OCI-LY3 (cell line): ENCODE data around the gene ACTR1A.

Experiments
- H2AFZ ChIP-seq: fragments of 200-600, 300-600 bp; shearing (Covaris generic); 2 replicates; pipeline ENCODE4 v1.6.0; 2014; ENCODE audit warnings: antibody characterized with exemption, low read depth, low read length
- H3K27ac ChIP-seq: fragments of 200-600, 300-600 bp; sonication (generic); 2 replicates; pipeline ENCODE4 v1.5.1; 2014; ENCODE audit warnings: mild to moderate bottlenecking, low read length, moderate library complexity, mixed read lengths
- H3K27me3 ChIP-seq: fragments of 200-600, 300-600 bp; sonication (generic); 2 replicates; pipeline ENCODE4 v1.6.1; 2014; ENCODE audit warnings: low read depth, low read length, mixed read lengths
- H3K36me3 ChIP-seq: fragments of 200-600, 300-600 bp; sonication (generic); replicated peaks from 2 replicates; pipeline ENCODE3; 2014; ENCODE audit warnings: low read depth, low read length, mixed read lengths
- H3K4me1 ChIP-seq: fragments of 300-600, 200-600 bp; sonication (generic); 2 replicates; pipeline ENCODE4 v1.6.1; 2014; ENCODE audit warnings: low read length, mixed read lengths
- H3K4me2 ChIP-seq: fragments of 200-600, 300-600 bp; sonication (generic); 2 replicates; pipeline ENCODE4 v1.6.1; 2014; ENCODE audit warnings: low read length, mixed read lengths
- H3K4me3 ChIP-seq: fragments of 300-600, 200-600 bp; sonication (generic); 2 replicates; pipeline ENCODE4 v1.5.1; 2014; ENCODE audit warnings: antibody characterized with exemption, mild to moderate bottlenecking, low read length, moderate library complexity
- H3K79me2 ChIP-seq: fragments of 300-600, 200-600 bp; shearing (Covaris generic); 2 replicates; pipeline ENCODE4 v1.6.1; 2014; ENCODE audit warnings: mild to moderate bottlenecking, low read length, mixed read lengths
- H3K9ac ChIP-seq: fragments of 300-600, 200-600 bp; shearing (Covaris generic); 2 replicates; pipeline ENCODE4 v1.6.0; 2014; ENCODE audit warnings: mild to moderate bottlenecking, low read length, moderate library complexity
- H3K9me3 ChIP-seq: fragments of 200-600, 300-600 bp; shearing (Covaris generic); 2 replicates; pipeline ENCODE4 v1.6.1; 2014; ENCODE audit warnings: low read length, mixed read lengths; ENCODE audit not compliant: insufficient read depth
- H4K20me1 ChIP-seq: fragments of 200-600, 300-600 bp; sonication (generic); 2 replicates; pipeline ENCODE4 v1.6.1; 2016; ENCODE audit warnings: low read length, mixed read lengths; ENCODE audit not compliant: insufficient read depth
- EZH2phosphoT487 ChIP-seq: fragments of 200-600 bp; shearing (Covaris generic); IDR thresholded peaks from 2 replicates; pipeline ENCODE4 v1.6.1; 2018; ENCODE audit warnings: antibody characterized with exemption, mixed run types, low read depth
- TF ChIP-seq, protein P1 (sequence below): fragments of 200-600, 300-600 bp; sonication (generic); IDR thresholded peaks from 2 replicates; pipeline ENCODE4 v1.5.1; 2014; ENCODE audit warnings: antibody characterized with exemption, low read length, low read depth

The ACTR1A gene

DNA sequence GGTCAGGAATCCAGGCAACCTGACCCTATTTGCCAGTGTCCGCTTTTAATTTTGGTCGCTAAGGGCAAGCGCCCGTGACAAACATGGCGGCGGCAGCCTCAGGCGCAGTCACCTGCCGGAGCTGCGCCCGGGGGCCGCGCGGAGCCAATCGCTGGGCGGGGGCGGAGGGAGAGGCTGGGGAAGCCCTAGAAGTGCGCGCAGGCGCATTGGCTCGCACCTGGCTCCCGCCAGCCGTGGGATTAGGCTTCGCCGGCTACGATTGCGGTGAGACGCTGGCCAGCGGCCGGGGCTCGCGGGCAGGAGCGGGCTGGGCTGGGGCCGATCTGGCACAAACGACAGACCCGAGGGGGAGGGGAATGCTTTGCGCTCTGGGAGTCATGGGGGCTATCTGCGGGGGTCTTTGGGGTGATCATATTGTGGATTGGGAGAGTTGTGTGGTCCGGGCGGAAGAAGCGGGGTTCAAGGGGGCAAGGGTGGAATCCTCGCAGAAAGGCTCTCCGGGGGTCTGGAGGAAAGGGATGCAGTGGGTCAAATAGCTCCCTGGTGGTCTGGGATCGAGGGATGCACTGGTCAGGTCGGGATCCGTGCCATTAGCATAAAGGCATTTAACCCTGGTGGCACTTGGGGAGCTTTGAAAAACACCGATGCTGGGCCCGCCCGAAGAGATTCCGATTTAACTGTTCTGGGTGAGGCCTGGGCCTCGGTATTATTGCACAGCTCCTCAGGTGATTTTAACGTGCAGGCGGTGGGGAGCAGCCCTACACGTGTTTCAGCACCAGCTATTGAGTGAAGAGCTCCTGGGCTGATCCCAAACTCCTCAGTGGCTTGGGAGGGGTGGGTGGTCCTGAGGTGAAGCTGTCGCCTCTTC lies 41.1 kb downstream of the ACTR1A start:
- Histone ChIP-seq H3K79me2 (peaks cover 20% of the 10 kb centered on the region), H3K27me3 (no peaks in the 10 kb centered on the region), H3K36me3 (no peaks in the 10 kb centered on the region), H2AFZ (peak overlapping the region; percentile 92), H3K27ac (peak overlapping the region; percentile 21; the same call in 1 of the 2 replicates), H3K4me2 (peak overlapping the region; percentile 82), H3K9me3 (no peaks in the 10 kb centered on the region), H3K9ac (peak overlapping the region; percentile 81), H3K4me1 (peaks cover 15% of the 10 kb centered on the region), H4K20me1 (no peaks in the 10 kb centered on the region), H3K4me3 (peak overlapping the region; percentile 92)
- TF ChIP-seq EZH2phosphoT487: no peak
- TF ChIP-seq, protein P1, sequence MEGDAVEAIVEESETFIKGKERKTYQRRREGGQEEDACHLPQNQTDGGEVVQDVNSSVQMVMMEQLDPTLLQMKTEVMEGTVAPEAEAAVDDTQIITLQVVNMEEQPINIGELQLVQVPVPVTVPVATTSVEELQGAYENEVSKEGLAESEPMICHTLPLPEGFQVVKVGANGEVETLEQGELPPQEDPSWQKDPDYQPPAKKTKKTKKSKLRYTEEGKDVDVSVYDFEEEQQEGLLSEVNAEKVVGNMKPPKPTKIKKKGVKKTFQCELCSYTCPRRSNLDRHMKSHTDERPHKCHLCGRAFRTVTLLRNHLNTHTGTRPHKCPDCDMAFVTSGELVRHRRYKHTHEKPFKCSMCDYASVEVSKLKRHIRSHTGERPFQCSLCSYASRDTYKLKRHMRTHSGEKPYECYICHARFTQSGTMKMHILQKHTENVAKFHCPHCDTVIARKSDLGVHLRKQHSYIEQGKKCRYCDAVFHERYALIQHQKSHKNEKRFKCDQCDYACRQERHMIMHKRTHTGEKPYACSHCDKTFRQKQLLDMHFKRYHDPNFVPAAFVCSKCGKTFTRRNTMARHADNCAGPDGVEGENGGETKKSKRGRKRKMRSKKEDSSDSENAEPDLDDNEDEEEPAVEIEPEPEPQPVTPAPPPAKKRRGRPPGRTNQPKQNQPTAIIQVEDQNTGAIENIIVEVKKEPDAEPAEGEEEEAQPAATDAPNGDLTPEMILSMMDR: no peak

DNA sequence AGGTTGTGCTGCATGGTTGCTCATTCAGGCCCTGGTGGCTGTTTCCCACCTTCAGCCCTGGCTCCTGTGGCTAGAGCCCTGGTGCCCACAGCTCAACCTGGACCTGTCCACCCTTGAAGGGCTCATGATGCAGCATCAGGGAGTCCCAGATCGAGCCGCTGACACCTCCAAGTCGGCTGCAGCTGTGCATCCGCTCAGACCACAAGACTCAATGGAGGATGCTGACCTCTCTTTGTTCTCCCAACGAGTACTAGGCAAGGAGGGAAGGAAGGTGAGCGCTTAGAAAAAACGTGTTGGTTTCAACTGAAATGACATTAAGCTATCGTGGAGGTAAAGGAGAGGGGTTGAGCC lies 41.7 kb downstream of the ACTR1A start:
- Histone ChIP-seq H4K20me1 (no peaks in the 10 kb centered on the region), H3K4me1 (peaks cover 15% of the 10 kb centered on the region), H3K9me3 (no peaks in the 10 kb centered on the region), H2AFZ (peak overlapping the region; percentile 92), H3K4me3 (peak overlapping the region; percentile 92), H3K4me2 (peak overlapping the region; percentile 82), H3K27me3 (no peaks in the 10 kb centered on the region), H3K79me2 (peaks cover 20% of the 10 kb centered on the region), H3K36me3 (no peaks in the 10 kb centered on the region), H3K9ac (peak overlapping the region; percentile 62), H3K27ac (peak overlapping the region; percentile 21; the same call in 1 of the 2 replicates)
- TF ChIP-seq EZH2phosphoT487: no peak
- TF ChIP-seq, protein P1: no peak

DNA sequence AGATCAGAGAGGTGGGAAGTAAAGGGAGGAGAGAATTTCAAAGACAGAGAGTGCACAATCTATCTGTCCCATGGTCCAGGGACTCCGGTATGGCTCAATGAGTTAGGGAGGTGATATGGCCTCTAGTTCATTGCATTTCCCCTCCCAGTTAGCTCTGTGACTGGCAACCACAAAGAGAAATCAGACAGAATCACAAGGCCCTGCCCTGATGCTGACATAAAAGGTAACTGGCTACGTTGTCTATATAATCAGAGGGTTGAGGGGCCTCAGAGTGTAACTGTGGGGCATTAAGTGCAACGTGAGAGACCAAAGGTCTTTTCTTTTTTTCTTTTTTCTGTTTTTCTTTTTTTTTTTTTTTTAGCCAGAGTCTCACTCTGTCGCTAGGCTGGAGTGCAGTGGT lies 43.9 kb downstream of the ACTR1A start:
- H3K9ac ChIP-seq: no peak overlapping the region
- H3K36me3 ChIP-seq: no peaks in the 10 kb centered on the region
- peaks cover 15% of the 10 kb centered on the region for H3K4me1 ChIP-seq
- H3K4me3 ChIP-seq: no peak overlapping the region
- no peak overlapping the region for H2AFZ ChIP-seq
- no peak overlapping the region for H3K27ac ChIP-seq
- no peaks in the 10 kb centered on the region for H3K9me3 ChIP-seq
- no peaks in the 10 kb centered on the region for H4K20me1 ChIP-seq
- TF ChIP-seq EZH2phosphoT487: no peak
- TF ChIP-seq, protein P1: no peak
- H3K79me2 ChIP-seq: peaks cover 17% of the 10 kb centered on the region
- no peak overlapping the region for H3K4me2 ChIP-seq
- no peaks in the 10 kb centered on the region for H3K27me3 ChIP-seq

DNA sequence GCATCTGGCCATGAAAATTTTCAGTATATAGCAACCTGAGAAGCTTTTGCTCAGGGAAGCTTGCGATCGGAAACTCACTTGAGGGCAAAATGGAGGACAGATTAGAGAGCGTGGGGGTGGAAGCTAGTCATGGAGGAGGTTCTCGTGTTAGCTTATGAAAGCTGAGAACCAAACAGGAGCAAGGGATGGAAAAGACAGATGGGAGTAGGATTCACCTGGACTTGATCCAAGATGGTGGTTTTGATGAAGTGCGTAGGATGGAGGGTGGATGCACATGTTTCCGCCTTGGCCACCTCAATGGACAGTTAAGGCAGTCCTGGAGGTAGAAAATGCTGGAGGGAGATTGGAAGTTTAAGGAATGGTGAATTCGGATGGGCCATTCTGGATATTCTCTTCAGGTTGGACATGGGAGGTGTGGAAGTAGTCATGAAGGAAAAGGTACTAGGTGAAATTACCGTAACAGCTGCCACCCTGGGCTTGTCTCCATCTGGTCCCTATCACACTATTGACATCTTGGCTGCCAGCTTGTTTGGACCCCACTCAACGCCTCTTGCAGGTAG lies 44.8 kb downstream of the ACTR1A start:
- Histone ChIP-seq H3K79me2 (peaks cover 9% of the 10 kb centered on the region), H3K27me3 (no peaks in the 10 kb centered on the region), H3K4me1 (peaks cover 17% of the 10 kb centered on the region), H3K36me3 (peaks cover 4% of the 10 kb centered on the region), H3K4me2 (no peak overlapping the region), H3K27ac (no peak overlapping the region), H3K9me3 (no peaks in the 10 kb centered on the region), H4K20me1 (no peaks in the 10 kb centered on the region), H3K9ac (no peak overlapping the region), H2AFZ (no peak overlapping the region), H3K4me3 (no peak overlapping the region)
- no peak for TF ChIP-seq EZH2phosphoT487
- TF ChIP-seq, protein P1: no peak
